Globus pallidus (tissue), 1 donor: Measurements from ENCODE around the gene KNDC1.
A peak's percentile ranks its signal among the peaks of the same experiment; 100 is the strongest.
"Not testable (repeated sequence)": the region's sequence is repeated elsewhere in the genome, so short reads cannot be mapped to it uniquely, and the experiment has no call there.

ENCODE experiments used
- DNase-seq: peaks from one replicate; pipeline ENCODE4 v3.0.0-alpha.2; 2015; ENCODE audit warnings: low spot score

KNDC1 gene

DNA sequence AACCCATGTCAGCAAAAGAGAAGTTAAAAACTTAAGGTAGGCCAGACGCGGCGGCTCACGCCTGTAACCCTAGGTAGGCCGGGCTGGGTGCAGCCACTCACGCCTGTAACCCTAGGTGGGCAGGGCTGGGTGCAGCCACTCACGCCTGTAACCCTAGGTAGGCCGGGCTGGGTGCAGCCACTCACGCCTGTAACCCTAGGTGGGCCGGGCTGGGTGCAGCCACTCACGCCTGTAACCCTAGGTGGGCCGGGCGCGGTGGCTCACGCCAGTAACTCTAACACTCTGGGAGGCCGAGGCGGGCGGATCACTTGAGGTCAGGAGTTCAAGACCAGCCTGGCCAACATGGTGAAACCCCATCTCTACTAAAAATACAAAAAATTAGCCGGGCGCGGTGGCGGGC, 61.7 kb downstream of the KNDC1 start:
- DNase-seq = not testable (repeated sequence)

DNA sequence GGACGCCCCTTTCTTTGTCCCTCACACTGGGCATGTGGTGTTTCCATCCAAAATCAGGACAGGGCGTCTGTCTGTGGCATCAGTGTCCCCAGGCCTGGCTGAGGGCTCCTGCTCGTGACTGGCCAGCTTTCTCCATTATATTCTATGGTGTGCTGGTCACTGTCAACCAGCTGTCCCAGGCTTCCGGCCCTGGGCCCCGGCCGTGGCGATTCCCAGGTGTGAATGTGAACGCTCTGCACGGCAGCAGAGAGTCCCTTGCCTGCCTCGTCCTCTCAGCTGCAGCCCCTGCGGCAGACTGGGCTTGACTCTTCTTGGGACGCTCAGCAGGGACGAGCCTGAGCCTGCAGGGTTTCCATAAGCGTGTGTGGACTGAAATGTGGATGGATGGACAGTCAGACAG, 64.1 kb downstream of the KNDC1 start:
- no peak for DNase-seq

DNA sequence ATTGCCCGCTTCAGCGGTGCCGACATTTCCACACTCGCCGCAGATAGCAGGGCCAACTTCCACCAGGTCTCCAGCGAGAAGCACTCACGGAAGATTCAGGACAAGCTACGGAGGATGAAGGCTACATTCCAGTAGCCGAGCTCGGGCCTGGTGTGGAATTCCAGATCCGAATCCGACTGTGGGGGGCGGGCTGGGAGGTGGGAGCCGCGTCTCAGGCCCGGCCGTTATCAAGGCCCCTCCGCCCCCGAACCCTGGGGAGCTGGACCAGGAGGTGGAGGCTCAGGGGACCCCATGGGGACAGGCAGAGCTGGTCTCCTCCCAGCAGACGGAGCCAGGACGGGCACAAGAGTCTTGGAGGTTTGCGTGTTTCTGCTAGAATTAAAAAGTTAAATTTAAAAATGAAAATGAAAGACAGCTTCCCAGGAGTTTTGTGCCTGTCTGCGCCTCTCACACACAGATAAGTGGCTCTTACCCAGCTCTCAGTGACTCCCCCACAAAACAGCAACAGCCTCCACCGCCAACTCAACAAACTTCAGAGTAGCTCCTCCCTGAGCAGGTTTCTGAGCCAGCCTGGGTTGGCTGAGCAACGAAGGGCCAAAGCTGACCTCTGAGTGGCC, 64.8 kb downstream of the KNDC1 start:
- peak; percentile 16 for DNase-seq

GRCh38 chr10:133225707-133226191, 65.7 kb downstream of the KNDC1 start:
- no peak for DNase-seq

GRCh38 chr10:133226251-133226808, 66.3 kb downstream of the KNDC1 start:
- no peak for DNase-seq

- no peak for DNase-seq
Observed at GRCh38 chr10:133227256-133227655, 67.2 kb downstream of the KNDC1 start.

- DNase-seq = no peak
Observed at GRCh38 chr10:133229265-133230043, 69.4 kb downstream of the KNDC1 start.

DNA sequence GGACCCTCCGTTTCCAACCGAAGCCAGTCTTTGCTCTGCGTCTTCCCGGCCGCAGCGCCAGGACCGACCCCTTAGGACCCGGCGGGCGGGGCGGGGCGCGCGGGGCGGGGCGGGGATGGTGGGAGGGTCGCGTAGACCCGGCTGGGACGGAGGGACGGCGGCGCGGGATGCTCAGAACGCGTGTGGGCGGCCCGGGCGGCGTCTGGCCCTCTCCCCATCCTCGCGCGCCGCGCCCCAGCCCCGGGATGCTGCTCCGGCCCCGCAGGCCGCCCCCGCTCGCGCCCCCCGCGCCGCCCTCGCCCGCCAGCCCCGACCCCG, 70.0 kb downstream of the KNDC1 start, which contains the start of gene UTF1:
UTF1 (plus strand) TSS at position 174 of the 318 bp plus-strand sequence; CDS start at position 246, 72 bp downstream.
- no peak for DNase-seq

- DNase-seq = no peak
Observed at GRCh38 chr10:133230387-133231195, 70.6 kb downstream of the KNDC1 start.

DNA sequence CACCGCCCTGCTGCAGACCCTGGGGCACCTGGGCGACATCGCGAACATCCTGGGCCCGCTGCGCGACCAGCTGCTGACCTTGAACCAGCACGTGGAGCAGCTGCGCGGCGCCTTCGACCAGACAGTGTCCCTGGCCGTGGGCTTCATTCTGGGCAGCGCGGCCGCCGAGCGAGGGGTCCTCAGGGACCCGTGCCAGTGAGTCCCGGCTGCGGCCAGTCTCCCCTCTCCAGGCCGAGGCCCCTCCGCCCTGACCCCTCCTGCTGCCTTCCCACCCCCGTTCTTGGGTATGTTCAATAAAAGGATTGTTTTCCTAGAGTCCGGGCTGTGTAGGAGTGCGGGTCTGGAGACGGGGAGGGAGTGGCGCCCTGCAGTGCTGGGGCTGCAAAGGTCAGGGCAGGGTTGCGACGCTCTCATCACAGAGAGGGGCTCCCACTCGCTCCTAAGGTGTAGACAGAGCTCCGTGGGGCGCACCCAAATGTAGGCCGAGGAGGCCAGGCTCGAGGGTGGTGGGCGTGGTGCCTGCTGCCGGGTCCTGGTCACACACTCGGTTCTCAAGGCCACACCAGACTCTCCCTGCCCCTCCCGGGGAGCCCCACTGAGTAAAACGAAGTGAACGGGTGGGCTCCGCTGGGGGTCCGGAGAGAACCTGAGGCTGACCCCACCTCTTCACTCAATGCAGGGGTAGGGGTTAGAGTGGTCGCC, 71.4 kb downstream of the KNDC1 start:
- no peak for DNase-seq

DNA sequence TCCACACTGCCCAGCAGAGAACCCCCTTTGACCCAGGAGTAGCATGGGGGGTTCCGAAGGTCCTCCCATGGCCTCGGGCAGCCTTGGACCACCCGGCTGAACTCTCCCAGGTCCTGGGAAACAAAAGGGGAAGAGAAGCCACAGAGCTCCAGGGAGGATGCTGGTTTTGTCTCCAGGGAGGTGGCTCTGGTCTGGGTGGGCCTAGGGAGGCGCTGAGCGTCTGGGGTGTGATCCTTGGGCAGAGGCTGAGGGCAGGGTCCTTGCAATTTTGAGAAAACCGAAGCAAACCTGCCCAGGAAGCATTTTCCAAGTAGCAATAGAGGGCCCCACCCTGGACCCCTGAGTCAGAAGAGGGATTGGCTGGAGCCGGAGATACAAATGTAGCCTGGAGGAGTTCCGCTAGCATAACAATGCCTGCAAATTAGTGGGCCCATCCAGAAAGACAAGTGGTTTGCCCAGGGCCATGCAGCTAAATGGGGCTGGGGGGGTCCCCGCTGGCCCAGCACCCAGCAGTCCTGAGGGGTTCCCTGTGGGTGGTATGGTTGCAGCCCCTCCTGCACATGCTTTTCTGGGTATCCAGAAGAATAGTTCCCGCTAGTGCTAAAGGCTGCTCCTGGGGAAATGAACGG, 72.0 kb downstream of the KNDC1 start:
- DNase-seq = no peak

- DNase-seq = not testable (repeated sequence)
Observed at GRCh38 chr10:133234796-133235195, 74.8 kb downstream of the KNDC1 start.

DNA sequence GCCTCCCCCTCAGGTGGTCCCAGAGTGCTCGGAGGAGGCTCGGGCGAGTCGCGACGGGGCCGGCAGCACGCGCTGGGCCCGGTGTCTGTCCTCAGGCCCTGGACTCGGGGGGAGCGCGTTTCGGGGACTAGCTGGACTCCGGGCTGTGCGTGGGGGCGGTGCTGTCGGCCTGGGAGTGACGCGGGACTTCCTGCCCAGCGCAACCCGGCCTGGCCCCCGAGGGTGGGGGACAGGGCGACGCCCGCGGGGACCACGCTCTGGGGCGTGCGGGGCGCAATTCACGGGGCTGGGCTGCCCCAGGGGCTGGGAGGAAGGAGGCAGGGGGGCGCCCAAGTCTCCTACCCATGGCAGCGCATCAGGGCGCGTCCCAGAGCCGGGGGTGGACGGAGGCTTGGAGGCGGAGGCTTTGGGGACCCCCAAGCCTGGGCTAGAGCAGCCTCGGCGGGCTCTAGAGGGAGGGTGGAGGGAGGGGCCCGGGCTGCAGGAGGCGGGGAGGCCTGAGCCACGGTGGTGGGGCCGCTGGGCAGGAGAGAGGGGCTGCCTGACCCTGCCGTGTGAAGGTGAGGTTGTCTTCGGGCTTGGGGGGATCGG, 75.3 kb downstream of the KNDC1 start:
- DNase-seq = no peak

GRCh38 chr10:133235932-133236331, 75.9 kb downstream of the KNDC1 start:
- no peak for DNase-seq

DNA sequence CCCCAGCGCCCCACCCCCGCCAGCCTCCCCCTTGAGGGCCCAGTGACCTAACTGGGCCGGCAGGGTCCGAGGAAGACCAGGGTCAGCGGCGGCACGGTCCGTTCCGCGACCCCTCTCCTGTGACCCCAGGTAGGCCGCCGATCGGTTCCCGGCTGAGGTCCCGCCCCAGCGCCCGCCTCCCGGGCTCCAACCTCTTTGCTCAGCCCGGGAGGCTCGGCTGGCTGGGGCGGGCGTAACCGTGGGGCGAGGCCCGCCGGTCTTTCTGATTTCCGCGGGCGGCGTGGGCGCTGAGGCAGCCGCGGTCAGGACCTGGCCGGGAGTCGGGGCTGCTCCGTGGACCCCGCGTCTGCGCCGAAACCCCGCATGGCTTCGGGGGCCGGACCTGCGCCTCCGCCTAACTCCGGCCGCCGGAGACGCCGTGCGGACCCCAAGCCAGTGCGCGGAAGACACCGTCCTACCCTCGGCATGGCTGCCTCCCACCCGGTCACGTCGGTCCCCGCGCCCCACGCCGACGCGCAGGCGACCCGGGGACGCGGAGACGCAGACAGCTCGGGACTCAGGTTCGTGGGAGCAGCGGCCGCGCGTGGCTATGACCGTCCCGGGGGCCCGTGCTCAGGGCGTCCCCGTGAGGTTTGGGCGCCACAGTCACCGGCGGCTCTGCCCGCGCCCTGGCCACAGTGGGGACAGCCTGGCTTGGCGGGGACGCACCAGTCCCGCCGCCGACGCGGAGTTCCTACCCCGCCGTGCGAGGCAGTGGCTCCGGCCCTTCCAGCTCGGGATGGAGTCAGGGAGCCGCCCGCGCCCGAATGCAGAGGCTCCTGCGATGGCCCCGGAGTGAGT, 76.6 kb downstream of the KNDC1 start:
- no peak for DNase-seq

- no peak for DNase-seq
Observed at GRCh38 chr10:133237241-133237587, 77.2 kb downstream of the KNDC1 start.

- no peak for DNase-seq
Observed at GRCh38 chr10:133237588-133238465, 77.8 kb downstream of the KNDC1 start, which contains the start of gene VENTX. Gene VENTX, plus strand, starts transcription at chr10:133237855. Its CDS starts 60 bp downstream, at chr10:133237915.

DNA sequence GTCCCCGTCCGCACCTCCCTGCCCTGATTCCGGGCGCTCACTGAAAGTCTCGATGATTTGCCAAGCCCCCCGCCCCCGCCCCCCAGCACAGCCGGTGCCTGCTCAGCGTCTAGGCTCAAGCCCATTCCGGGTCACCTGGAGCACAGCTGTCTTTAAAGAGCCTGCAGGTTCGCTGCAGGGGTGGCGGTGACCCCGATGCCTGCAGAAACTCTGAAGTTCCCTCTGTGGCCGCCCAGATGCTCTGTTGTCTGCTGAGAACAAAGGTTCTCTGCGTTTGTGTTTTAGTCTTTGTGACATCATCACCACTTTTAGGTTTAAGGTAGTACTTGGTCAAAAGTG, 78.4 kb downstream of the KNDC1 start:
- DNase-seq = no peak

DNA sequence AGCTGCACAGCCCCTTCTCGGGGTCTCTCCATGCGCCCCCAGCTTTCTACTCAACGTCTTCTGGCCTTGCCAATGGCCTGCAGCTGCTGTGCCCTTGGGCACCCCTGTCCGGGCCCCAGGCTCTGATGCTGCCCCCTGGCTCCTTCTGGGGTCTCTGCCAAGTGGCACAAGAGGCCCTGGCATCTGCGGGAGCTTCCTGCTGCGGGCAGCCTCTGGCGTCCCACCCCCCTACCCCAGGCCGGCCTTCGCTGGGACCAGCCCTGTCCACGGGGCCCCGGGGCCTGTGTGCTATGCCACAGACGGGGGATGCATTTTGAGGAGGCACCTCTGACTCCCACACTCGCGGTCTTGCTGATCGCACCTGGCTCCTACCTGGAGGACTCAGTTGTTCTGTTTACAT, 80.0 kb downstream of the KNDC1 start:
- DNase-seq = no peak
